ENCODE results near the gene GAB1.

The GAB1 gene

GRCh38 chr4:143391261-143391660, 54.6 kb downstream of the GAB1 start:
- no peak for DNase-seq

DNA sequence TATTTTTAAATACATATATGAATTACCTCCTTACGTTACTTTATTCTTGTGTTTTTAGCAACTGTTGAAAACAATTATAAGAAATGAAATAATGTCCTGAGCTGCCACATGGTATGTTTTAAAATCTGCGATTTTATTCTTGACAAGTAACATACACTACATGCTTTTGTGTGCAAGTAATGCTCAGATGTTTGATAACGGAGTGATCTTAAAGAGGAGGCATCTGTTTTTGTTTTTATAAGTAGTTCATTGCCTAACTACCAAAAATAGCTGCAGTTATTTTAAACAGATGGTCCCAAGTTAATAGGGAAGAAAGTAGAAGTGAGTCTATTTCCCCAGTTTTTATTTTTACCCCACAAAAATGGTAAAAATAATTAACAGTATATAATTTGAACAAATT, 55.2 kb downstream of the GAB1 start:
- DNase-seq, result no peak

DNA sequence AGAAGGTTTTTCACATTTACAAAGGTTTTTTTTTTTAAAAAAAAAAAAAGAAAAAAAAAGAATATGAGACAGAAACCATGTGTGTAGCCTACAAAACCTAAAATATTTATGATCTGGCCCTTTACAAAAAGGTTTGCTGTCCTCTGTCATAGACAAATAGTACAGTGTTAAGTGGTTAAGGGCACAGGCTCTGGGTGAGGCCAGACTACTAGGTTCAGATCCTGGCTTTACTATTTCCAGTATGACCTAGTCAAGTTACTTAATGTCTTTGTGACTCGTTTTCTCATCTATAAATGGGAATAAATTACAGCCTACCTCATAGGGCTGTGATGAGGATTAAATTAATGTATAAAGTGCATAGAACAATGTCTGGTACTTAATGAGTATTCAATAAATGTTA, 56.5 kb downstream of the GAB1 start:
- DNase-seq, result no peak

DNA sequence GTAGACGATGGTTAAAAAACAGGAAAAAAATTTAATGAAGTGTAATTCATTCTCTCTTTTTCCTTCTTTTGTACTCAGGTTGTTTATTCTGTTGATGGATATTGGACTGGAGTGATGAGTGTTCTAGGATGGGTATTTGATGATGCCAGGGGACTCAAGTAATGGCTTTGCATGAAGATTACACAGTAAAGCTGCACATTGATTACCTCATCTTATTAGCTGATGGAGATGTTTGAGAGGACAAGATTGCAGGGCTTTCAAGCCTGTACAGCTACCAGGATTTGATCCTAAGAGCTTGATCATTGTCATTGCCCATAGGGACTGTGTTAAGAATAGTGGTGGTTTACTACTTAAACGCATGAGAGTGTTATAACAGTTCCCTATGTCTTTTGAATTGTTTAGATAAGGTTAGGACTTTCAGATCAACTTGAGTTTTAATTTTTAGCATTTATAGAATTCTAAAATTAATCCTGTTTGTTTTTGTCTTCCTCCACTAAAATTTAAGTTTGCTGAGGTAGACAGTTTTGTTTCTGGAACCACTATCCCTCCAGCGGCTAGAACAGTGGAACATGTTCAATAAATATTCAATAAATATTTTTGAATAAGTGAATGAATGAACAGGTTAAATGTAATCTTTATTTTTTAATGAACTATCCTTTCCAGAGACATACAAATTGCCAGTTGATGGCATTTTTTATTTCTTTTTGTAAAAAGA, 58.2 kb downstream of the GAB1 start:
- no peak for DNase-seq

DNA sequence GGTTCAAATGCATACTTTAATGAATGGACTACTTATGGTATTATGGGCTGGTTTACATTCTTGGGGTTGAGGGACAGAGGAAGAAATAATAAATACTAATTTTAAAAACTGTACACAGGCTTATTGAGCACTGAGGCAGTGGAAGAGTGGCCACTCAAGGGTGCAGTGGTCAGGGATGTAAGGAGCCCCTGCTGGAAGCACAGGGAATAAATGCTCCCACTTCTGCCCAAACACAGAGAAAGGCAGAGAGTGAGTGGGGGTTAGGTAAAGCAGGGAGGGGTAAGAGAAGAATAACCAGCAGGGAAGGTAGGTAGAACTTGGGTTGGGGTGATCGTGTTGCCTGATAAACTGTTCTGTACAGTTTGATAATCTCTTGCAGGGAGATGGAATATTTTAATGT, 60.0 kb downstream of the GAB1 start:
- no peak for DNase-seq

- DNase-seq, result no peak
Measured at GRCh38 chr4:143397335-143397734, 60.7 kb downstream of the GAB1 start.

GRCh38 chr4:143397887-143398286, 61.2 kb downstream of the GAB1 start:
- DNase-seq, result no peak

GRCh38 chr4:143399113-143399949, 62.7 kb downstream of the GAB1 start:
- peak; percentile 36 for DNase-seq

GRCh38 chr4:143400082-143400481, 63.4 kb downstream of the GAB1 start:
- no peak for DNase-seq

DNA sequence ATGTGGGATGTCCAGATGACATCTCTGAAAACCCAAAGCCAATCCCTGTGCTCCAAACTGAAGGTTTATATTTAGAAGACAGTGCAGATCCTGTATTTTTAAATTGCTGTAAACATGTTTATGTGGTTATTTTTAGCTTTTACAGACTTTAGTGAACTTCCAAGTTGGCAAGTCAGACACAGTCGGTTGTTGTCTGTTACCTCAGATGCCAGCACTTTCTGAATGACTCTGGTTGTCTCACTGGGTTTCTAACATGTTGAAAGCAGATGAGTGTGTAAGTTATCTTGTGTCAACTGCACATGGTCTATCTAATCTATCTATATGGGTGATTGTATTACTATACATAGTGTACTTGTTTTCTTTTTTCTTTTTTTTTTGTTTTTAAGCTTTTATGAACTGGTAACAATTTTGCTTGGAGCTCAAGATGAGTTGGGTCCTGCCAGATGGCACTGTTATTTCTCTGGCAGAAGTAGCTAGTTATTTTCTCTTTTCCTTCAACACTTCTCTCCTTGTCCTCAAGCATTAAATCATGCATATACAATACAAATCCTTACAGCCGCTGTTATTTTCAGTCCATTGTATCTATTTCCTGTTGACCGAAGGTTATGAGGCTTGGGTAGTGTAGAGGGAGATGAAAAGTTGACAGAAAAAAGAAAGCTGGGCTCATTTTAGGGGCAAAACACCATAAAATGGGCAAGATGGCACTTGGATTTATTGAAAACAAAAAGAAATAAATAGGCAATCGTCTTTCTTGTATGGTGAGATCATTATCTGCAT, 66.3 kb downstream of the GAB1 start:
- DNase-seq, result no peak

DNA sequence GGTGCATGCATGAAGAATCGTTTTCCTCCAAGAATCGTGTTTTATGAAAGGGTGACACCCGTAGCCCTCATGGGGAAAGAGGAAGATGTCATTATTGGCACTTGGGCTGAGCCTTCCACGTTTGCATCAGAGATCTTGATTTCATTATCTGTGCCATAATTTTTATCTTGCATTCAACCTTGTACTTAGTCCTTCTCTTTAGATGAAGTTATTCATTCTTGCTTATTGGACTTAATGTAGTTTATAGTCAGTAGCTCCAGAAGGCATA, 66.8 kb downstream of the GAB1 start:
- DNase-seq, result no peak

GRCh38 chr4:143404555-143404954, 67.9 kb downstream of the GAB1 start:
- DNase-seq, result no peak

- DNase-seq, result no peak
Measured at GRCh38 chr4:143405075-143405730, 68.5 kb downstream of the GAB1 start.

GRCh38 chr4:143406523-143406922, 69.8 kb downstream of the GAB1 start:
- DNase-seq, result no peak

DNA sequence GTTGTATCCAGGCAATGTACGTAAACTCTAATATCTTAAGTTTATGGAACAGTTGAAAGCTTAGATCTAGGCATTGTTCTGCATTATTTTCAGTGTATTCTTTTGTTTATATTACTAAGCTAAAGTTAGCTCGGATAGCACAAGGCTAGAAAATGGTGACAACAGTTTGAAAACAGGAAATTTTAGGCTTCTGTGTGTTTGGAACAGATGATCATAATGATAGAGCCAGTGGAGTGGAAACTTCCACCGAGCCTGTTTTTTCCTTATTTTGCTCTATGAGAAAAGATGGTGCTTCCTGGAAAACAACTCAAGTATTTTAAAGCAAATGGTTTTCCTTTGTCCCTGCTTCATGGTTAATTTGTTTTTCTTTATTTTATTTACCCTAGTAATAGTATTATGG, 70.8 kb downstream of the GAB1 start:
- no peak for DNase-seq

GRCh38 chr4:143407888-143408287, 71.2 kb downstream of the GAB1 start:
- no peak for DNase-seq

GRCh38 chr4:143410015-143410414, 73.3 kb downstream of the GAB1 start:
- no peak for DNase-seq

DNA sequence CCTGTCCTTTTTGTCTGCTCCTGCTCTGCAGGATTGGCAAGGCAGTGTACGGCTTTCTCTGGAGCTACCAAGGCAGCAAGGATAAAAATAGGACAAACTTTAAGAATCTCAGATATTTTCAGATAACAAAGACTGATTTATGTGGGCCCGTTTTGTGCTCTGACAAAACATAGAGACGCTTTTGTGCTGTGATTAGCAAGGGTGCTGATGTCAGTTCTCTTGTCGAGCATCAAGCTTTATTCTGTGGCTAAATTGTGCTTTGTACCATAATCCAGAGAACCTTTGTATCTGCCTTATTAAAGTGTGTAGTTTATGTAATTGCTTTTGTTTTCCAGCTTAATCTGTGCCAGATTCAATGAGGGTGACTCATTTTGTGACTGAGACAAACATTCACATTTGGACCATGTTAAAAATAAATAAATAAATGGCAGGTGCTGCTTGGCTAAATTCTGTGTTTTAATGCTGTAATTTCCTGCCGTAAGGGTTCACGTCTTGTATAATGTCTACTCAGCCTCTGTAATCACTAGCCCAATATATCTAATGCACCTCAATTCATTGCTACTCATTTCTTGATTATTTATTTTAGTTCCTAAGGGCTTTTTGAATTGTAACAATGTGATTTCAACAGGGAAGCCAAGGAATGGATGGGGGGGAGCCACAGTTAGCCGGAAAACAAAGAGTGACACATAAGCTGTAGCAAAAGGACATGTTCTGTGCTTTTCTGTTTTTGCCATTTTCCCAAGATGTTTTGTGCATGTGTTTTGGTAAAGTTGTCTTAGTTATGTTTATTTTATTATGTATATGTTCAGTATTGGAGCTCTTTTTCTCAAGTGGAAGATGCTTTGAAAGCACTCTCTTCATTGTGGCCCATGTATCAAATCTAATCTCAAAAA, 75.1 kb downstream of the GAB1 start:
- peak; percentile 36 for DNase-seq

DNA sequence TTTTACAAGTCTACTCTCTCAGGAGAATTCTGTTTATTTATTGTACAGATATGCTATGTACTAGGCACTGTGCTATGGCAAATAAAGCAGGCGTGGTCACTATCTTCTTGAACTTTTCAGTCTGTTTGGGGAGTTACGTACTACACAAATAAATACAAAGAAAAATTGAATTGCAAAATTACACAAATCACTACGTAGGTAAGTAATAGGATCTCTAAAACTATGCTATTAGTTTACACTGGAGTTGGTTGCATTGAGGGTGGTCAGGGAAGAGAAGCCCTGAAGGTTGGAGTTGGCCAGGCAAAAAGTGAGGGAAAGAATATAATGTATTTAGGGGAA, 75.7 kb downstream of the GAB1 start:
- no peak for DNase-seq

DNA sequence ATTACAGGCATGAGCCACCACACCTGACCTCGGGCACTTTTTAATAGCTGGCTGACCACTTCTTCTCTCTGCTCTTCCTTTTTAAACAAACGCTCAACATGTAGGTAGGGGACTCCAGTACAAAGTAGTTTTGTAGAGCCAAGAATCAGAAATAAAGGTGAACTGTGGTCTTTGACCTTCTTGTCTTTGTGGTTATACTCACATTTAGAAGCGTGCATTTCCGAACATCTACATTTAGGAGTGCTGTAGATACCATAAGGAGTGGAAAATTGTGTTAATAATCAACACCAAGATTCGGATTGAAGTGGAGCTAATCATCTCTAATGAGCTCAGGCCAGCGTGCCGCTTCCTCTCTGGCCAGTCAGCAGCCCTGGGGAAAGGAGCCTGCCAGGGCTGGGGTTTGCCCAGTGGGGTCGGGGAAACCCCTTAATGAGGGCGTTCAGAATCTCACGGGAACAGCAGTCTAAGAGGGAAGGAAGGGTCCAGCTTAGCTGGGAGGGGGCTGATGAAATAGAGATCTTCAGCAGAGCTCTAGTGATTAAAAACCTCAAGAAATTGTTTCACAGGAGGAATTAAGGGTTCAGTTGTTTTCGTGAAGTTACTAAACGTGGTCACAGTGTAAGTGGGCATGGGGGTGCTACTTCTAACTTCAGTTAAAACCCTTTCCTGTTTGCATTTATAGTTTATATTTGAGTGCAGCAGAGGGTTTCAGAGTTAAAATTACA, 81.2 kb downstream of the GAB1 start:
- no peak for DNase-seq

- DNase-seq, result no peak
Measured at GRCh38 chr4:143420227-143420626, 83.6 kb downstream of the GAB1 start.

- no peak for DNase-seq
Measured at GRCh38 chr4:143421609-143422008, 84.9 kb downstream of the GAB1 start.
